Stomach (tissue), 9 donors: ENCODE results near the gene BPIFB6. TPM values are rescaled to one million over a fixed set of nuclear protein-coding genes. Genes with fewer than 3 reads are reported as not detected.

Source experiments
- DNase-seq, 2 donors: peaks; one replicate each; pipeline versions ENCODE4 v3.0.0 to v3.0.0-alpha.2; 2013 to 2019
- H3K27ac ChIP-seq, 5 donors: fragments of 200-600 bp in 4 of 5; sonication (generic) in 4 of 5; one replicate each; pipeline ENCODE4 v1.5.1; 2013 to 2019; ENCODE audit warnings: mild to moderate bottlenecking in 1 of 5, moderate library complexity in 1 of 5
- H3K27me3 ChIP-seq, 3 donors: fragments of 200-600 bp; sonication (generic); one replicate each; pipeline ENCODE4 v1.5.1; 2017 to 2019; ENCODE audit warnings: mixed run types in 1 of 3
- H3K36me3 ChIP-seq, 4 donors: fragments of 200-600 bp; sonication (generic); 1 replicate in 3 of 4; 2 replicates in 1 of 4; pipeline ENCODE4 v1.5.1; 2016 to 2019
- H3K4me1 ChIP-seq, 4 donors: fragments of 200-600 bp; sonication (generic); one replicate each; pipeline ENCODE4 v1.5.1; 2016 to 2019
- H3K4me3 ChIP-seq, 4 donors: fragments of 200-600 bp; sonication (generic) in 3 of 4; one replicate each; pipeline ENCODE4 v1.5.1; 2016 to 2019; ENCODE audit warnings: mild to moderate bottlenecking in 1 of 4
- H3K9me3 ChIP-seq, 4 donors: fragments of 200-600 bp; sonication (generic); one replicate each; pipeline ENCODE4 v1.5.1; 2016 to 2019
- CTCF ChIP-seq, 7 experiments: fragments of 450-650 bp in 4 of 7; fragments of 200-600 bp in 3 of 7; sonication (generic) in 3 of 7; IDR thresholded peaks; one replicate each; pipeline ENCODE4 v1.5.1; 2016 to 2019; ENCODE audit warnings: antibody characterized with exemption in 7 of 7, control low read depth in 2 of 7, mild to moderate bottlenecking in 1 of 7
- EP300 ChIP-seq: sonication (generic); formaldehyde crosslinking; IDR thresholded peaks from one replicate; pipeline ENCODE4 v1.6.1; 2017; ENCODE audit warnings: antibody characterized with exemption
- POLR2A ChIP-seq, 4 donors: fragments of 450-650 bp; IDR thresholded peaks; one replicate each; pipeline ENCODE4 v1.6.1; 2016; ENCODE audit warnings: antibody characterized with exemption in 4 of 4, control low read depth in 2 of 4, mild to moderate bottlenecking in 1 of 4, moderate library complexity in 1 of 4
- POLR2AphosphoS5 ChIP-seq, 3 donors: sonication (generic); formaldehyde crosslinking; IDR thresholded peaks; one replicate each; pipeline ENCODE4 v1.6.1; 2016; ENCODE audit warnings: antibody characterized with exemption in 3 of 3
- WGBS, 5 donors: extraction: QIAGEN DNeasy Blood & Tissue Kit in 3 of 5; methylation state at CpG; one replicate each; pipeline versions ENCODE4 v1.1.5 to v1.1.7; 2013 to 2018; 5-methylcytosine and 5-hydroxymethylcytosine counted together
- intact Hi-C: fragments of 100-400 bp; cut with DNase I; formaldehyde crosslinking; loops from one replicate; pipeline ENCODE4 v1.15.1; 2023; ENCODE audit warnings: low total_unique reads
- polyA plus RNA-seq, 3 donors: library from polyadenylated mRNA; stranded (reverse); fragments of 200-250 nt; gene quantifications; one replicate each; pipeline ENCODE4 v1.2.3, GENCODE V29; 2013
- total RNA-seq, 5 donors: library from RNA; depleted of rRNA; stranded (reverse); fragments of >200 nt; gene quantifications; one replicate each; pipeline versions ENCODE4 v1.1.0 to v1.2.3, GENCODE V29; 2014 to 2016
- donor health status: healthy with polysubstance abuse.
- donor health status: Bipolar disorder and iron deficiency.
- donor health status: healthy.

The BPIFB6 gene
- total and polyA plus RNA-seq, 8 donors = not detected

- Histone ChIP-seq H3K4me1 (peaks cover 0 to 12% (median 3%) of the 10 kb centered on the region in 4 donors), H3K36me3 (no peaks in the 10 kb centered on the region), H3K27me3 (no peaks in the 10 kb centered on the region), H3K4me3 (no peak overlapping the region), H3K27ac (no peak overlapping the region), H3K9me3 (no peaks in the 10 kb centered on the region)
- DNase-seq = peak in 1 of 2 donors; percentile 38
- intact Hi-C loops = no loop called here
- WGBS, 5 donors = 58 to 81% (median 75%) methylated on average over 7 of the region's 7 CpGs
- TF ChIP-seq CTCF (IDR thresholded peaks at IDR 0.05) (no peak), POLR2AphosphoS5 (IDR thresholded peaks at IDR 0.05) (no peak), EP300 (no peak), POLR2A (IDR thresholded peaks at IDR 0.05) (no peak)
Observed at GRCh38 chr20:32984196-32984595, 47.3 kb upstream of the BPIFB6 start.

GRCh38 chr20:32984631-32985354 is 46.7 kb upstream of the BPIFB6 start:
- intact Hi-C loops = no loop called here
- TF ChIP-seq CTCF (IDR thresholded peaks at IDR 0.05) = no peak
- no peak for TF ChIP-seq POLR2A (IDR thresholded peaks at IDR 0.05)
- TF ChIP-seq POLR2AphosphoS5 (IDR thresholded peaks at IDR 0.05) = no peak
- no peak for TF ChIP-seq EP300
- Histone ChIP-seq H3K27me3 (peaks cover 0 to 2% (median 0%) of the 10 kb centered on the region in 3 donors), H3K27ac (no peak overlapping the region), H3K4me1 (peaks cover 0 to 12% (median 3%) of the 10 kb centered on the region in 4 donors), H3K4me3 (no peak overlapping the region), H3K36me3 (no peaks in the 10 kb centered on the region), H3K9me3 (no peaks in the 10 kb centered on the region)
- WGBS, 5 donors = 70 to 88% (median 84%) methylated on average over 4 to 9 of the region's 9 CpGs
- DNase-seq = no peak

GRCh38 chr20:32985596-32985995 is 45.9 kb upstream of the BPIFB6 start:
- H3K4me1 ChIP-seq = peaks cover 0 to 8% (median 3%) of the 10 kb centered on the region in 4 donors
- intact Hi-C loops = no loop called here
- no peak overlapping the region for H3K4me3 ChIP-seq
- H3K27me3 ChIP-seq = peaks cover 0 to 10% (median 0%) of the 10 kb centered on the region in 3 donors
- no peak for DNase-seq
- H3K9me3 ChIP-seq = peaks cover 0 to 5% (median 0%) of the 10 kb centered on the region in 4 donors
- TF ChIP-seq POLR2AphosphoS5 (IDR thresholded peaks at IDR 0.05) (no peak), CTCF (IDR thresholded peaks at IDR 0.05) (no peak), POLR2A (IDR thresholded peaks at IDR 0.05) (no peak), EP300 (no peak)
- no peaks in the 10 kb centered on the region for H3K36me3 ChIP-seq
- H3K27ac ChIP-seq = no peak overlapping the region
- 69 to 83% (median 81%) methylated on average over 6 of the region's 6 CpGs for WGBS, 5 donors

- 76 to 83% (median 81%) methylated on average over 15 to 18 of the region's 18 CpGs for WGBS, 5 donors
- Histone ChIP-seq H3K9me3 (peaks cover 0 to 5% (median 0%) of the 10 kb centered on the region in 4 donors), H3K4me3 (no peak overlapping the region), H3K27me3 (peaks cover 0 to 10% (median 0%) of the 10 kb centered on the region in 3 donors), H3K27ac (no peak overlapping the region), H3K4me1 (peaks cover 0 to 8% (median 3%) of the 10 kb centered on the region in 4 donors), H3K36me3 (no peaks in the 10 kb centered on the region)
- intact Hi-C loops = no loop called here
- DNase-seq = no peak
- TF ChIP-seq EP300 = no peak
- TF ChIP-seq POLR2A (IDR thresholded peaks at IDR 0.05) = no peak
- no peak for TF ChIP-seq CTCF (IDR thresholded peaks at IDR 0.05)
- TF ChIP-seq POLR2AphosphoS5 (IDR thresholded peaks at IDR 0.05) = no peak
Observed at GRCh38 chr20:32986331-32986966, 45.0 kb upstream of the BPIFB6 start.
